Right cardiac atrium (tissue), 5 donors: Measurements from ENCODE around the gene GLIPR2. TPM values are rescaled to one million over a fixed set of nuclear protein-coding genes. Genes with fewer than 3 reads are reported as not detected.
"Not testable (repeated sequence)": the region's sequence is repeated elsewhere in the genome, so short reads cannot be mapped to it uniquely, and the experiment has no call there.

Experiments
- ATAC-seq, 2 donors: fragments of 200-7000 bp; cut with Tn5 transposase; one replicate each; pipeline versions ENCODE4 v1.8.0 to v1.9.1; 2020; ENCODE audit warnings: moderate library complexity in 2 of 2, mild to moderate bottlenecking in 1 of 2
- DNase-seq, 3 donors: peaks; one replicate each; pipeline ENCODE4 v3.0.0-alpha.2; 2020
- H3K27ac ChIP-seq: one replicate; pipeline ENCODE4 v1.5.1; 2013; ENCODE audit warnings: mild to moderate bottlenecking, low read length, control low read depth, moderate library complexity
- H3K27me3 ChIP-seq: one replicate; pipeline ENCODE4 v1.6.1; 2013; ENCODE audit not compliant: control insufficient read depth, insufficient read depth
- H3K4me1 ChIP-seq: one replicate; pipeline ENCODE4 v1.6.1; 2013; ENCODE audit warnings: low read length; ENCODE audit not compliant: control insufficient read depth, insufficient read depth
- H3K4me3 ChIP-seq: one replicate; pipeline ENCODE4 v1.5.1; 2013; ENCODE audit warnings: low read length, control low read depth
- H3K9me3 ChIP-seq: one replicate; pipeline ENCODE4 v1.6.1; 2013; ENCODE audit warnings: low read length; ENCODE audit not compliant: control insufficient read depth
- WGBS: extraction: QIAGEN DNeasy Blood & Tissue Kit; methylation state at CpG from one replicate; pipeline ENCODE4 v1.1.7; 2013; 5-methylcytosine and 5-hydroxymethylcytosine counted together
- intact Hi-C, 4 donors: fragments of 100-400 bp; cut with DNase I; formaldehyde crosslinking; loops; one replicate each; pipeline versions ENCODE4 v1.11.0 to v1.14.0; 2022 to 2023
- polyA plus RNA-seq: library from polyadenylated mRNA; stranded (reverse); fragments of 200-250 nt; gene quantifications from one replicate; pipeline ENCODE4 v1.2.3, GENCODE V29; 2013
- total RNA-seq, 4 donors: library from RNA; stranded (reverse); fragmentation: NEBNext Ultra II Directional; extraction: Animal tissue kit (Norgen Biotek cat#: 25700); gene quantifications; one replicate each; pipeline ENCODE4 v1.2.1, GENCODE V29; 2021
- donor health status: healthy with polysubstance abuse.
- donor health status: DM: no; HTN: yes; CAD: no.
- donor health status: DM: no; HTN: no; CAD: no.
- donor health status: DM: no; HTN: yes; CAD: no; lungs with severe emphysema.
- donor health status: DM: yes; HTN: yes; CAD: no.

The GLIPR2 gene
- total and polyA plus RNA-seq, 5 donors = 8.8 to 23.2 (median 12.8) TPM

GRCh38 chr9:36176496-36176895, 40.0 kb downstream of the GLIPR2 start:
- 92% methylated on average over 10 of the region's 10 CpGs for WGBS
- H3K27ac ChIP-seq, H3K4me3 ChIP-seq, H3K27me3 ChIP-seq, ATAC-seq, DNase-seq, H3K4me1 ChIP-seq, intact Hi-C loops, H3K9me3 ChIP-seq: not testable (repeated sequence)

- Histone ChIP-seq H3K4me1 (no peaks in the 10 kb centered on the region), H3K4me3 (no peak overlapping the region), H3K9me3 (no peaks in the 10 kb centered on the region), H3K27ac (no peak overlapping the region), H3K27me3 (no peaks in the 10 kb centered on the region)
- intact Hi-C loops = no loop called here
- no peak for ATAC-seq
- no peak for DNase-seq
- 77% methylated on average over 4 of the region's 4 CpGs for WGBS
Measured at GRCh38 chr9:36177571-36177970, 41.0 kb downstream of the GLIPR2 start.

- WGBS = 91% methylated on average over 6 of the region's 6 CpGs
- intact Hi-C loops, ATAC-seq: not testable (repeated sequence)
Measured at GRCh38 chr9:36180243-36180642, 43.7 kb downstream of the GLIPR2 start.

GRCh38 chr9:36187414-36187813, 50.9 kb downstream of the GLIPR2 start:
- H3K27ac ChIP-seq = no peak overlapping the region
- intact Hi-C loops = no loop called here
- H3K9me3 ChIP-seq = no peaks in the 10 kb centered on the region
- H3K4me3 ChIP-seq = no peak overlapping the region
- ATAC-seq = no peak
- peaks cover 6% of the 10 kb centered on the region for H3K4me1 ChIP-seq
- no peak for DNase-seq
- no peaks in the 10 kb centered on the region for H3K27me3 ChIP-seq

More at GRCh38 chr9:36180243-36180642, 43.7 kb downstream of the GLIPR2 start:
- not testable (repeated sequence) for DNase-seq, H3K4me1 ChIP-seq, H3K27ac ChIP-seq, H3K9me3 ChIP-seq, H3K4me3 ChIP-seq, H3K27me3 ChIP-seq

- no peak for ATAC-seq
- H3K27ac ChIP-seq = no peak overlapping the region
- DNase-seq = no peak
- H3K4me3 ChIP-seq = no peak overlapping the region
- no peaks in the 10 kb centered on the region for H3K27me3 ChIP-seq
- peaks cover 11% of the 10 kb centered on the region for H3K4me1 ChIP-seq
- H3K9me3 ChIP-seq = no peaks in the 10 kb centered on the region
- intact Hi-C loops = no loop called here
- 85% methylated on average over 5 of the region's 5 CpGs for WGBS
Measured at GRCh38 chr9:36188212-36188611, 51.7 kb downstream of the GLIPR2 start.

- no peak for DNase-seq
- no peaks in the 10 kb centered on the region for H3K9me3 ChIP-seq
- no peak for ATAC-seq
- H3K4me3 ChIP-seq = peak overlapping the region; percentile 61
- peaks cover 14% of the 10 kb centered on the region for H3K4me1 ChIP-seq
- no peak overlapping the region for H3K27ac ChIP-seq
- no peaks in the 10 kb centered on the region for H3K27me3 ChIP-seq
- intact Hi-C loops = no loop called here
- WGBS = 8% methylated on average over 9 of the region's 9 CpGs
Measured at GRCh38 chr9:36189976-36190375, 53.4 kb downstream of the GLIPR2 start.

GRCh38 chr9:36190388-36191289, 54.1 kb downstream of the GLIPR2 start, which contains the start of gene CLTA:
Gene CLTA, plus strand, starts transcription at chr9:36190921. Its CDS starts 136 bp downstream, at chr9:36191057.
- Histone ChIP-seq H3K4me3 (peak within 1 kb of the TSS; percentile 87), H3K27ac (peak within 1 kb of the TSS; percentile 91), H3K27me3 (no peaks in the 10 kb centered on the region), H3K9me3 (no peaks in the 10 kb centered on the region), H3K4me1 (peaks cover 14% of the 10 kb centered on the region)
- ATAC-seq (peak; percentile 99 to 100), DNase-seq (peak; percentile 97 to 98 (median 97))
- intact Hi-C loops = no loop called here
- WGBS = under 1% methylated on average over 68 of the region's 68 CpGs

GRCh38 chr9:36191290-36191645, 54.7 kb downstream of the GLIPR2 start:
- Histone ChIP-seq H3K27ac (peak overlapping the region; percentile 81), H3K4me1 (peaks cover 14% of the 10 kb centered on the region), H3K27me3 (no peaks in the 10 kb centered on the region), H3K9me3 (no peaks in the 10 kb centered on the region), H3K4me3 (peak overlapping the region; percentile 87)
- DNase-seq (peak in 1 of 3 donors; percentile 67), ATAC-seq (peak; percentile 1 to 35)
- intact Hi-C loops = no loop called here
- WGBS = under 1% methylated on average over 18 of the region's 18 CpGs

- Histone ChIP-seq H3K9me3 (no peaks in the 10 kb centered on the region), H3K4me3 (peak overlapping the region; percentile 87), H3K27me3 (no peaks in the 10 kb centered on the region), H3K4me1 (peaks cover 14% of the 10 kb centered on the region), H3K27ac (no peak overlapping the region)
- no peak for ATAC-seq
- 1% methylated on average over 7 of the region's 7 CpGs for WGBS
- intact Hi-C loops = no loop called here
- DNase-seq = no peak
Measured at GRCh38 chr9:36191686-36192085, 55.2 kb downstream of the GLIPR2 start.

GRCh38 chr9:36192196-36192595, 55.7 kb downstream of the GLIPR2 start:
- Histone ChIP-seq H3K9me3 (no peaks in the 10 kb centered on the region), H3K27ac (no peak overlapping the region), H3K27me3 (no peaks in the 10 kb centered on the region), H3K4me1 (peaks cover 14% of the 10 kb centered on the region), H3K4me3 (peak overlapping the region; percentile 87)
- intact Hi-C loops = no loop called here
- ATAC-seq (no peak), DNase-seq (no peak)
- 71% methylated on average over 4 of the region's 4 CpGs for WGBS

GRCh38 chr9:36193023-36193422, 56.5 kb downstream of the GLIPR2 start:
- Histone ChIP-seq H3K27me3 (no peaks in the 10 kb centered on the region), H3K4me3 (peak overlapping the region; percentile 87), H3K9me3 (no peaks in the 10 kb centered on the region), H3K27ac (no peak overlapping the region), H3K4me1 (peaks cover 14% of the 10 kb centered on the region)
- no peak for DNase-seq
- 60% methylated on average over 3 of the region's 3 CpGs for WGBS
- intact Hi-C loops = no loop called here
- ATAC-seq = no peak
